ENCODE data around the gene IRF4. TPM values are rescaled to one million over a fixed set of nuclear protein-coding genes. Genes with fewer than 3 reads are reported as not detected.
A peak's percentile ranks its signal among the peaks of the same experiment; 100 is the strongest.

Gene IRF4
- total RNA-seq (2014; rRNA removed; shearing (Covaris generic)) (0.97 and 1.3 TPM in 2 replicates), polyA plus RNA-seq (2016; fragmentation: Nextera tagmentation; extraction: Ambion mirVana) (1.9 and 4.1 TPM in 2 replicates)
- long read RNA-seq, result 0 reads

DNA sequence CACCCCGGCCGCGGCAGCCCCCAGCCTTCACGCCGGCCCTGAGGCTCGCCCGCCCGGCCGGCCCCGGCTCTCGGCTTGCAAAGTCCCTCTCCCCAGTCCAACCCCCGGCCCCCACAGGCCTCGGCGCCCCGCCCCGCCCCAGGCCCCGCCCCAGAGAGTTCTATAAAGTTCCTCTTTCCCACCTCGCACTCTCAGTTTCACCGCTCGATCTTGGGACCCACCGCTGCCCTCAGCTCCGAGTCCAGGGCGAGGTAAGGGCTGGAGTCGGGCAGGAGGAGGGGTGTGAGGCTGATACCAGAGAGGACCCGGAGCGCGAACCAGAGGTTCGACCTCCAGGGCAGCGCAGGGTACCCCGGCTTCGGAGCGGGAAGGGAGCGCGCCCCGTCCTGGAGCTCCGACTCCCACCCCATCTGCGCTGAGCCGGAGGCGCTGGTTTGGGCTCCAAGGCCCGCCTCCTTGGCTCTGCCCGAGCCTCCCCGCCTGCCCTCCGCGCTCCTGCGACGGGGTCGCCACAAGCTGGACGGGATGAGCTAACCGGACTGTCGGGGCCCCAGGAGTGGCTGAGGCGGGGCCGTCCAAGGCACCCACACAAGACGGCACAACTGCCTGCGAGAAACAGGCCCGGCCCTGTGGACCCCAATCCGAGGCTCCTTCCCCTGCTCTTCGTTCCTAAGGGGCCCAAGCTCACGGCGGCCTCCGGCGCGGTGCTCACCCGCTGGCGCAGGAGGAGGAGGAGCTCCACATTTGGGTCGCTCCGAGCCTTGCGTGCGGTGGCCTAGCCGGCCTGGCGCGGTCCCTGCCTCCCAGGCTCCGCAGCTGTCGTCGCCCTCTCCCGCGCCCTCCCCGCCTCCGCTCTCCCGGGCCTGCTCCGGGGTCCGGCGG lies at the start of gene IRF4:
TSS of gene IRF4 (plus strand) at position 194 of the 882 bp plus-strand sequence. CDS start 1,401 bp downstream, outside the sequence.
- Histone ChIP-seq H3K4me2 (peak within 1 kb of the TSS; percentile 92), H3K9me2 (ENCODE audit: insufficient read depth) (no peaks in the 10 kb centered on the region), H3K27ac (ENCODE audit: low read depth) (no peak within 1 kb of the TSS), H3K36me3 (ENCODE audit: insufficient read depth) (no peaks in the 10 kb centered on the region), H3K79me2 (replicated peaks; ENCODE audit: insufficient read depth) (no peaks in the 10 kb centered on the region), H4K20me1 (replicated peaks; ENCODE audit: insufficient read depth) (no peaks in the 10 kb centered on the region; the same call in 1 of the 2 replicates), H3K4me1 (ENCODE audit: insufficient read depth) (peaks cover 10% of the 10 kb centered on the region), H3F3A (replicated peaks; ENCODE audit: low read depth) (no peaks in the 10 kb centered on the region), H3K27me3 (ENCODE audit: insufficient read depth) (peaks cover 75% of the 10 kb centered on the region), H2AFZ (peak within 1 kb of the TSS; percentile 93), H3K4me3 (peak within 1 kb of the TSS; percentile 72)
- DNase-seq (ENCODE audit: low spot score), result peak; percentile 72
- ATAC-seq, result peak; percentile 66
- Mint-ChIP-seq H3K4me1 (peaks cover 7% of the 10 kb centered on the region), H3K27ac (no peak within 1 kb of the TSS), H3K27me3 (ENCODE audit: insufficient read depth, low read depth, poor library complexity) (peaks cover 61% of the 10 kb centered on the region), H3K36me3 (ENCODE audit: low read depth) (peaks cover 4% of the 10 kb centered on the region; the same call in 1 of the 3 replicates), H3K9me3 (peaks cover 4% of the 10 kb centered on the region; the same call in 2 of the 3 replicates), H3K4me3 (peak within 1 kb of the TSS; percentile 81)
- no peak for TF ChIP-seq CTCF (conservative IDR thresholded peaks at IDR 0.05; ENCODE audit: low read depth in 2 of 2)
- peak; percentile 81 for TF ChIP-seq POLR2AphosphoS5 (IDR thresholded peaks at IDR 0.05; ENCODE audit: low read depth)

DNA sequence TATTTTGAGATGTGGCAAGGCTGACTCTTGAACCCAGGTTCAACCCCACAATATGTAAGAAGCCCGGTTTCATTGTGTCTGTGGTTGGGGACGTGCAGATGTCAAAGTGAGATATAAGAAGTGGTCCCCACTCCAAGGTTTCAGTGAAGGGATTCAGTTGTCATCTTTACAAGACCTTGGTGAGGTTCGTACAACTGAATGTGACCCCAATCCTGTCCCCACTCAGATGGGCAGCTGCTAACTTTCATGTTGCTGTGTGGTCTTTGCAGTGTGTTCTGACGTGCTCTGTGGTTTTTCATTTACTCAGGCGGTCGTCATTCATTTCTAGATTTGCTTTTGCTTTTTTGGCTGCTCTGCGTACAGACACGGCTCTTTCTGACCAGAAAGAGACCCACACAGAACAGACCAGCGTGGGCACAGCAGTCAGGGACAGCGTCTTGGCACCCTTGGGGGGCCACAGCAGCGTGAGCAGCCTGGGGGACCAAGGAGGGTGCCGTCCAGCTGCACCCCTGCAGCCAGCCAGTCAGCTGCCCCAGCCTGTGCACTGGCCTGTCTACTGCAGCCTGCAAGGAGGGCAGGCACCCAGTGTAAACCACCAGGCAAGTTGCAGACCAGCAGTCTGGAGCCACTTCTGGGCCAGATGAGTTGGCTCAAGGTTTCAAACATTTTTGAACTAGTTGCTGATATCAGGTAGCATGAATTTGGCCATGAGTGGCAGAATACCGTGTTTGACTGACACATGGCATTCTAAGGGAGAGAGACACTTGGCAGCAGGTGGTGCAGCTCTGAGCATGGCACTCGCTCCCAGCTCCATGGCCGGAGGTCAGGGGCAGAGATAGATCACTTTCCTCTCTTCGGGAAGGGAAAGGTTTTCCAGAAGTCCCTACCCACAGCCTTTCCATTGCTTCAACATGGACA lies 49.4 kb upstream of the IRF4 start:
- Mint-ChIP-seq H3K36me3 (ENCODE audit: low read depth) (peaks cover 21% of the 10 kb centered on the region), H3K27ac (no peak overlapping the region), H3K4me1 (peaks cover 2% of the 10 kb centered on the region; the same call in 1 of the 3 replicates), H3K4me3 (no peak overlapping the region), H3K27me3 (ENCODE audit: insufficient read depth, low read depth, poor library complexity) (peaks cover 3% of the 10 kb centered on the region), H3K9me3 (peaks cover 95% of the 10 kb centered on the region)
- DNase-seq (ENCODE audit: low spot score), result no peak
- no peak overlapping the region for H3K4me2 ChIP-seq
- no peaks in the 10 kb centered on the region for H3K4me1 ChIP-seq (ENCODE audit: insufficient read depth)
- H3K9me2 ChIP-seq (ENCODE audit: insufficient read depth), result no peaks in the 10 kb centered on the region
- no peaks in the 10 kb centered on the region for H3K27me3 ChIP-seq (ENCODE audit: insufficient read depth)
- H3K36me3 ChIP-seq (ENCODE audit: insufficient read depth), result peaks cover 7% of the 10 kb centered on the region
- H2AFZ ChIP-seq, result no peak overlapping the region
- ATAC-seq, result no peak
- no peaks in the 10 kb centered on the region for H3K79me2 ChIP-seq (replicated peaks; ENCODE audit: insufficient read depth)
- no peak overlapping the region for H3K27ac ChIP-seq (ENCODE audit: low read depth)
- H4K20me1 ChIP-seq (replicated peaks; ENCODE audit: insufficient read depth), result no peaks in the 10 kb centered on the region
- H3K4me3 ChIP-seq, result no peak overlapping the region
- H3F3A ChIP-seq (replicated peaks; ENCODE audit: low read depth), result no peaks in the 10 kb centered on the region
- no peak for TF ChIP-seq EZH2 (IDR thresholded peaks at IDR 0.05; ENCODE audit: low read depth, unreplicated experiment)
- TF ChIP-seq JUNB (IDR thresholded peaks at IDR 0.05; ENCODE audit: unreplicated experiment), result no peak
- TF ChIP-seq, protein P1, sequence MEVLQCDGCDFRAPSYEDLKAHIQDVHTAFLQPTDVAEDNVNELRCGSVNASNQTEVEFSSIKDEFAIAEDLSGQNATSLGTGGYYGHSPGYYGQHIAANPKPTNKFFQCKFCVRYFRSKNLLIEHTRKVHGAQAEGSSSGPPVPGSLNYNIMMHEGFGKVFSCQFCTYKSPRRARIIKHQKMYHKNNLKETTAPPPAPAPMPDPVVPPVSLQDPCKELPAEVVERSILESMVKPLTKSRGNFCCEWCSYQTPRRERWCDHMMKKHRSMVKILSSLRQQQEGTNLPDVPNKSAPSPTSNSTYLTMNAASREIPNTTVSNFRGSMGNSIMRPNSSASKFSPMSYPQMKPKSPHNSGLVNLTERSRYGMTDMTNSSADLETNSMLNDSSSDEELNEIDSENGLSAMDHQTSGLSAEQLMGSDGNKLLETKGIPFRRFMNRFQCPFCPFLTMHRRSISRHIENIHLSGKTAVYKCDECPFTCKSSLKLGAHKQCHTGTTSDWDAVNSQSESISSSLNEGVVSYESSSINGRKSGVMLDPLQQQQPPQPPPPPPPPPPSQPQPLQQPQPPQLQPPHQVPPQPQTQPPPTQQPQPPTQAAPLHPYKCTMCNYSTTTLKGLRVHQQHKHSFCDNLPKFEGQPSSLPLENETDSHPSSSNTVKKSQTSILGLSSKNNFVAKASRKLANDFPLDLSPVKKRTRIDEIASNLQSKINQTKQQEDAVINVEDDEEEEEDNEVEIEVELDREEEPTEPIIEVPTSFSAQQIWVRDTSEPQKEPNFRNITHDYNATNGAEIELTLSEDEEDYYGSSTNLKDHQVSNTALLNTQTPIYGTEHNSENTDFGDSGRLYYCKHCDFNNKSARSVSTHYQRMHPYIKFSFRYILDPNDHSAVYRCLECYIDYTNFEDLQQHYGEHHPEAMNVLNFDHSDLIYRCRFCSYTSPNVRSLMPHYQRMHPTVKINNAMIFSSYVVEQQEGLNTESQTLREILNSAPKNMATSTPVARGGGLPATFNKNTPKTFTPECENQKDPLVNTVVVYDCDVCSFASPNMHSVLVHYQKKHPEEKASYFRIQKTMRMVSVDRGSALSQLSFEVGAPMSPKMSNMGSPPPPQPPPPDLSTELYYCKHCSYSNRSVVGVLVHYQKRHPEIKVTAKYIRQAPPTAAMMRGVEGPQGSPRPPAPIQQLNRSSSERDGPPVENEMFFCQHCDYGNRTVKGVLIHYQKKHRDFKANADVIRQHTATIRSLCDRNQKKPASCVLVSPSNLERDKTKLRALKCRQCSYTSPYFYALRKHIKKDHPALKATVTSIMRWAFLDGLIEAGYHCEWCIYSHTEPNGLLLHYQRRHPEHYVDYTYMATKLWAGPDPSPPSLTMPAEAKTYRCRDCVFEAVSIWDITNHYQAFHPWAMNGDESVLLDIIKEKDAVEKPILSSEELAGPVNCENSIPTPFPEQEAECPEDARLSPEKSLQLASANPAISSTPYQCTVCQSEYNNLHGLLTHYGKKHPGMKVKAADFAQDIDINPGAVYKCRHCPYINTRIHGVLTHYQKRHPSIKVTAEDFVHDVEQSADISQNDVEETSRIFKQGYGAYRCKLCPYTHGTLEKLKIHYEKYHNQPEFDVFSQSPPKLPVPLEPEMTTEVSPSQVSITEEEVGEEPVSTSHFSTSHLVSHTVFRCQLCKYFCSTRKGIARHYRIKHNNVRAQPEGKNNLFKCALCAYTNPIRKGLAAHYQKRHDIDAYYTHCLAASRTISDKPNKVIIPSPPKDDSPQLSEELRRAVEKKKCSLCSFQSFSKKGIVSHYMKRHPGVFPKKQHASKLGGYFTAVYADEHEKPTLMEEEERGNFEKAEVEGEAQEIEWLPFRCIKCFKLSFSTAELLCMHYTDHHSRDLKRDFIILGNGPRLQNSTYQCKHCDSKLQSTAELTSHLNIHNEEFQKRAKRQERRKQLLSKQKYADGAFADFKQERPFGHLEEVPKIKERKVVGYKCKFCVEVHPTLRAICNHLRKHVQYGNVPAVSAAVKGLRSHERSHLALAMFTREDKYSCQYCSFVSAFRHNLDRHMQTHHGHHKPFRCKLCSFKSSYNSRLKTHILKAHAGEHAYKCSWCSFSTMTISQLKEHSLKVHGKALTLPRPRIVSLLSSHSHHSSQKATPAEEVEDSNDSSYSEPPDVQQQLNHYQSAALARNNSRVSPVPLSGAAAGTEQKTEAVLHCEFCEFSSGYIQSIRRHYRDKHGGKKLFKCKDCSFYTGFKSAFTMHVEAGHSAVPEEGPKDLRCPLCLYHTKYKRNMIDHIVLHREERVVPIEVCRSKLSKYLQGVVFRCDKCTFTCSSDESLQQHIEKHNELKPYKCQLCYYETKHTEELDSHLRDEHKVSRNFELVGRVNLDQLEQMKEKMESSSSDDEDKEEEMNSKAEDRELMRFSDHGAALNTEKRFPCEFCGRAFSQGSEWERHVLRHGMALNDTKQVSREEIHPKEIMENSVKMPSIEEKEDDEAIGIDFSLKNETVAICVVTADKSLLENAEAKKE (CRISPR knock-in tag; IDR thresholded peaks at IDR 0.05), result no peak
- TF ChIP-seq ZNF114 (CRISPR knock-in tag; IDR thresholded peaks at IDR 0.05), result no peak
- TF ChIP-seq ETS1 (IDR thresholded peaks at IDR 0.05), result no peak

All from GM23338 (cell line).